ENCODE results near the gene MYO7A.

DNA sequence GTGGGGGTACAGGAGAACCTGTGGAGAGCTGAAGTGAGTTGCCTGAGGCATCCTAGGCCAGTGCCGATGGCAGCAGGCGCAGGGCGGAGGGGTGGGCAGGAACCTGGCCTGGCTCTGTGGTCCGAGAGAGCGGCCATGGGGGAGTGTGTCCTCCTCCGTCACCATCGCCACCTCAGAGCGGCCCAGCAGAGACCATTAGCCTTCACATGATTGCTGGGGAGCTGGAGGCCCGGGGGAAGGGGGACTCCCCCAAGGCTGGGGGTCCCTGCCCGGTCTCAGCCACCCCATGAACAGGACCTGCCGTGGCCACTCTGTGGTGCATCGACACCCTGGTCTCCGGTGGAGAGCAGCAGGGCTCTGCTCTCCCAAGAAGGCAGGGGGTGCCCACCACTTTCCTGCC is 21.3 kb upstream of the MYO7A start:
- TF ChIP-seq FOXK1 (CRISPR knock-in tag; IDR thresholded peaks at IDR 0.05): no peak
- TF ChIP-seq, protein P1, sequence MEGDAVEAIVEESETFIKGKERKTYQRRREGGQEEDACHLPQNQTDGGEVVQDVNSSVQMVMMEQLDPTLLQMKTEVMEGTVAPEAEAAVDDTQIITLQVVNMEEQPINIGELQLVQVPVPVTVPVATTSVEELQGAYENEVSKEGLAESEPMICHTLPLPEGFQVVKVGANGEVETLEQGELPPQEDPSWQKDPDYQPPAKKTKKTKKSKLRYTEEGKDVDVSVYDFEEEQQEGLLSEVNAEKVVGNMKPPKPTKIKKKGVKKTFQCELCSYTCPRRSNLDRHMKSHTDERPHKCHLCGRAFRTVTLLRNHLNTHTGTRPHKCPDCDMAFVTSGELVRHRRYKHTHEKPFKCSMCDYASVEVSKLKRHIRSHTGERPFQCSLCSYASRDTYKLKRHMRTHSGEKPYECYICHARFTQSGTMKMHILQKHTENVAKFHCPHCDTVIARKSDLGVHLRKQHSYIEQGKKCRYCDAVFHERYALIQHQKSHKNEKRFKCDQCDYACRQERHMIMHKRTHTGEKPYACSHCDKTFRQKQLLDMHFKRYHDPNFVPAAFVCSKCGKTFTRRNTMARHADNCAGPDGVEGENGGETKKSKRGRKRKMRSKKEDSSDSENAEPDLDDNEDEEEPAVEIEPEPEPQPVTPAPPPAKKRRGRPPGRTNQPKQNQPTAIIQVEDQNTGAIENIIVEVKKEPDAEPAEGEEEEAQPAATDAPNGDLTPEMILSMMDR (IDR thresholded peaks at IDR 0.05): no peak
